Activated CD4-positive, CD25-positive, alpha-beta regulatory T cell (primary cell): ENCODE measurements around the gene CHRNE.
"Not testable (repeated sequence)": the region's sequence is repeated elsewhere in the genome, so short reads cannot be mapped to it uniquely, and the experiment has no call there.

Experiments used
- DNase-seq, 4 experiments: peaks; one replicate each; lab custom pipeline; 2025; lab: John Stamatoyannopoulos, UW

The CHRNE gene

GRCh38 chr17:4906642-4907041 lies 3.7 kb upstream of the CHRNE start:
- DNase-seq = not testable (repeated sequence)

- no peak for DNase-seq
Measured at GRCh38 chr17:4902540-4902939, 358 bp downstream of the CHRNE start.

- DNase-seq = no peak
Measured at GRCh38 chr17:4901648-4902344, 1.1 kb downstream of the CHRNE start.

GRCh38 chr17:4901108-4901647 lies 1.7 kb downstream of the CHRNE start:
- no peak for DNase-seq

GRCh38 chr17:4900231-4901107 lies 2.4 kb downstream of the CHRNE start:
- peak in 2 of 4 experiments; percentile 32 to 40 for DNase-seq

- peak; percentile 74 to 83 (median 79) for DNase-seq
Measured at GRCh38 chr17:4899341-4900230, 3.3 kb downstream of the CHRNE start, which contains the start of gene C17orf107. Gene C17orf107 (plus strand): TSS chr17:4899536. CDS start chr17:4899763, 227 bp downstream.

- DNase-seq = no peak
Measured at GRCh38 chr17:4898927-4899326, 4.0 kb downstream of the CHRNE start.

GRCh38 chr17:4898351-4898750 lies 4.5 kb downstream of the CHRNE start:
- no peak for DNase-seq

GRCh38 chr17:4897785-4898184 lies 5.1 kb downstream of the CHRNE start:
- DNase-seq = no peak

- DNase-seq = no peak
Measured at GRCh38 chr17:4897198-4897687, 5.7 kb downstream of the CHRNE start.

GRCh38 chr17:4896332-4897197 lies 6.3 kb downstream of the CHRNE start:
- DNase-seq = no peak

GRCh38 chr17:4895657-4896331 lies 7.1 kb downstream of the CHRNE start:
- DNase-seq = no peak

GRCh38 chr17:4895121-4895520 lies 7.8 kb downstream of the CHRNE start:
- DNase-seq = no peak

- DNase-seq = no peak
Measured at GRCh38 chr17:4893721-4894560, 9.0 kb downstream of the CHRNE start.

- no peak for DNase-seq
Measured at GRCh38 chr17:4893272-4893671, 9.6 kb downstream of the CHRNE start.

- no peak for DNase-seq
Measured at GRCh38 chr17:4892499-4893221, 10.2 kb downstream of the CHRNE start.

- no peak for DNase-seq
Measured at GRCh38 chr17:4891411-4892410, 11.2 kb downstream of the CHRNE start.
